HEK293T (cell line): Measurements from ENCODE around the gene ZMIZ1.

Experiments
- CTCF ChIA-PET: fragments of 350-600 bp; formaldehyde crosslinking; extraction: SDS; loops from one replicate; lab custom pipeline; 2021; ENCODE audit warnings: antibody characterized with exemption, inconsistent platforms; lab: Yijun Ruan, JAX
- POLR2A ChIA-PET: fragments of 350-600 bp; formaldehyde crosslinking; extraction: SDS; loops from one replicate; lab custom pipeline; 2020; ENCODE audit warnings: antibody characterized with exemption, inconsistent platforms; lab: Yijun Ruan, JAX
- DNase-seq: peaks from one replicate; pipeline ENCODE4 v3.0.0; 2012; ENCODE audit warnings: mixed read lengths; ENCODE audit errors: extremely low spot score
- ARNT ChIP-seq: fragments of 450-650 bp; IDR thresholded peaks from 2 replicates; pipeline ENCODE4 v1.6.1; 2017; ENCODE audit warnings: mild to moderate bottlenecking
- BHLHE40 ChIP-seq: fragments of 450-650 bp; IDR thresholded peaks from 2 replicates; pipeline ENCODE4 v1.6.1; 2016; ENCODE audit warnings: mild to moderate bottlenecking, moderate library complexity, borderline replicate concordance
- CTBP1 ChIP-seq: fragments of 450-650 bp; IDR thresholded peaks from 2 replicates; pipeline ENCODE4 v1.6.1; 2016; ENCODE audit warnings: borderline replicate concordance
- ELF4 ChIP-seq: fragments of 450-650 bp; IDR thresholded peaks from 2 replicates; pipeline ENCODE4 v1.6.1; 2017; ENCODE audit warnings: antibody characterized with exemption
- FOXA1 ChIP-seq: fragments of 450-650 bp; IDR thresholded peaks from 2 replicates; pipeline ENCODE4 v1.6.1; 2016; ENCODE audit warnings: mild to moderate bottlenecking
- FOXK2 ChIP-seq: fragments of 450-650 bp; IDR thresholded peaks from 2 replicates; pipeline ENCODE4 v1.6.1; 2016; ENCODE audit warnings: mild to moderate bottlenecking
- FOXM1 ChIP-seq: fragments of 450-650 bp; IDR thresholded peaks from 2 replicates; pipeline ENCODE4 v1.6.1; 2017; ENCODE audit warnings: mild to moderate bottlenecking, borderline replicate concordance
- HDGF ChIP-seq: fragments of 450-650 bp; IDR thresholded peaks from 2 replicates; pipeline ENCODE4 v1.6.1; 2017; ENCODE audit warnings: antibody characterized with exemption, borderline replicate concordance
- L3MBTL2 ChIP-seq: fragments of 450-650 bp; conservative IDR thresholded peaks from 2 replicates; pipeline ENCODE4 v1.6.1; 2016; ENCODE audit warnings: mild to moderate bottlenecking
- LEF1 ChIP-seq: fragments of 450-650 bp; IDR thresholded peaks from 2 replicates; pipeline ENCODE4 v1.6.1; 2017; ENCODE audit warnings: mild to moderate bottlenecking, borderline replicate concordance
- NFRKB ChIP-seq: fragments of 450-650 bp; IDR thresholded peaks from 2 replicates; pipeline ENCODE4 v1.6.1; 2016; ENCODE audit warnings: mild to moderate bottlenecking, moderate library complexity
- SP1 ChIP-seq: fragments of 450-650 bp; IDR thresholded peaks from 2 replicates; pipeline ENCODE4 v1.6.1; 2017
- SUZ12 ChIP-seq: fragments of 450-650 bp; IDR thresholded peaks from 2 replicates; pipeline ENCODE4 v1.6.1; 2016; ENCODE audit warnings: mild to moderate bottlenecking
- TARDBP ChIP-seq: fragments of 450-650 bp; IDR thresholded peaks from 2 replicates; pipeline ENCODE4 v1.6.1; 2016
- ZNF384 ChIP-seq: fragments of 450-650 bp; IDR thresholded peaks from 2 replicates; pipeline ENCODE4 v1.6.1; 2016
- TF ChIP-seq, protein P1 (sequence below): fragments of 450-650 bp; IDR thresholded peaks from 2 replicates; pipeline ENCODE4 v1.6.1; 2016

Gene ZMIZ1

DNA sequence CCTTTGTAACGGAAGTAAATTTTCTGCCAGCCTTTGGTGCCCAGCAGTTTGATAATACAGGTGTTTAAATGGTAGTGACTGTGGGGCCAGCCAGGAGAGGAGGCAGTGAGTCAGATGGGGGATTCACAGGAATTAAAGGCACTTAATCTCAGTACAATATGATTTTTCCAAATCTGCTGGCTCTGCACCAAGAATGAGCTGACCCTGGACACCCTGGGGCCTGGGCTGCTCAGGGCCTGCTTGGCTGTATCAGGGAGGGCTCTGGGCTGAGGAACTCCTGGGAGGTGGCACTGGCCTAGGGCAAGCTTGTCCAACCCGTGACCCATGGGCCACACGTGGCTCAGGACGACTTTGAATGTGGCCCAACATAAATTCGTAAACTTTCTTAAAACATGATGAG lies 104.1 kb downstream of the ZMIZ1 start:
- POLR2A ChIA-PET = no interaction called here
- CTCF ChIA-PET = no interaction called here
- no peak for DNase-seq
- TF ChIP-seq BHLHE40 = no peak
- TF ChIP-seq NFRKB = no peak
- no peak for TF ChIP-seq FOXA1
- no peak for TF ChIP-seq TARDBP
- TF ChIP-seq, protein P1, sequence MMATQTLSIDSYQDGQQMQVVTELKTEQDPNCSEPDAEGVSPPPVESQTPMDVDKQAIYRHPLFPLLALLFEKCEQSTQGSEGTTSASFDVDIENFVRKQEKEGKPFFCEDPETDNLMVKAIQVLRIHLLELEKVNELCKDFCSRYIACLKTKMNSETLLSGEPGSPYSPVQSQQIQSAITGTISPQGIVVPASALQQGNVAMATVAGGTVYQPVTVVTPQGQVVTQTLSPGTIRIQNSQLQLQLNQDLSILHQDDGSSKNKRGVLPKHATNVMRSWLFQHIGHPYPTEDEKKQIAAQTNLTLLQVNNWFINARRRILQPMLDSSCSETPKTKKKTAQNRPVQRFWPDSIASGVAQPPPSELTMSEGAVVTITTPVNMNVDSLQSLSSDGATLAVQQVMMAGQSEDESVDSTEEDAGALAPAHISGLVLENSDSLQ = no peak
- TF ChIP-seq SUZ12 = no peak

DNA sequence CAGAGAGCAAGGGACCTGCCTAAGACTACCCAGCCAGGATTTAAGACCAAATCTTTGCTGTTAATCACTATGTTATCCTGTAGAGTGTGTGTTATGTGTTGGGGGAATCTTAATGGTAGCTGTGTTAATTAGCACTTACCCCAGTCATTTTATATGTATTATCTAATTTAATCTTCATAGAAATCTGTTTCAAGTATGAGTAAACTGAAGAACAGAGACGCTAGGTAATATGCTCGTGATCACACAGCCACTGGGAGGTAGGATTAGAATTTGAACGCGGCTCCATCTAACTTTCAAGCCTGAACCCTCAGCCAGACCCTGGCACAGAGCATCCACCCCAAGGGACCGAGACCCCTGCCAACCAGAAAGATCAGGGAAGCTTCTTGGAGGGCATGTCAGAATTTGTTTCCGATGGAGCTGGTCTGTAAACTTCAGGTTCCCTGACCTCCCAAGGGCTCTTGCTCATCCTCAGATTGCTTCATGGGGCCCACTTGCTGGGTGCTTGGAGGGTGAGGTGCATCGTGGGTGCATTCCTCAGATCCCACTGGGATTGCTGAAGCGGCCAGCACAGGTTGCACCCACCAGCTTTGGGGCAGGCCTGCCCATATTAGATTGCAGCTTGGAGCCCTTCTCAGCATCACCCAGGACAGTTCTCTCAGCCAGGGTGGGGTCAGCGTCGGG lies 105.0 kb downstream of the ZMIZ1 start:
- ChIA-PET POLR2A (no interaction called here), CTCF (no interaction called here)
- TF ChIP-seq L3MBTL2 (no peak), ARNT (no peak)
- DNase-seq = no peak

DNA sequence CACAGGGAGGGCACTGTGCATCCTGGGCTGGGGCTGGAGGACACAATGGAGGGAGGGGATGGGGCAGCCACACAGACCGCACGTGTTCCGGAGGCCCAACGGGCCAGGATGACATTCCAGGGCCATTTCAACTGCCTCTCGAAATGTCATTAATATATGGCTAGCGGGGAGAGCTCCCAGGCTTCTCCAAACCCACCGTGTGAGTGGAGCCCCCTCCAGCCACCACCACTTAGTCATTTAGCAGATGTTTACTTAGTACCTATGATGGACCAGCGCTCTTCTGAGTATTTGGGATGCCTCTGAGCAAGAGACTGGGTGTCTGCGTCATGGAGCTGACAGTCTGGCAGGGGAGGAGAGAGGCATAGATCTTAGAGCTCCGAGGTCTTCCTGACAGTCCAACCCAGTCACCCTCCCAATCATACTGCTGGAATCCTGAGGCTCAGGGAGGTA lies 107.3 kb downstream of the ZMIZ1 start:
- ChIA-PET POLR2A (no interaction called here), CTCF (interaction anchor here (0.7 kb wide), 1 partner anchor 19 kb away, joined by 3 read pairs; no protein-coding TSS in a partner anchor)
- DNase-seq = no peak
- no peak for TF ChIP-seq LEF1

DNA sequence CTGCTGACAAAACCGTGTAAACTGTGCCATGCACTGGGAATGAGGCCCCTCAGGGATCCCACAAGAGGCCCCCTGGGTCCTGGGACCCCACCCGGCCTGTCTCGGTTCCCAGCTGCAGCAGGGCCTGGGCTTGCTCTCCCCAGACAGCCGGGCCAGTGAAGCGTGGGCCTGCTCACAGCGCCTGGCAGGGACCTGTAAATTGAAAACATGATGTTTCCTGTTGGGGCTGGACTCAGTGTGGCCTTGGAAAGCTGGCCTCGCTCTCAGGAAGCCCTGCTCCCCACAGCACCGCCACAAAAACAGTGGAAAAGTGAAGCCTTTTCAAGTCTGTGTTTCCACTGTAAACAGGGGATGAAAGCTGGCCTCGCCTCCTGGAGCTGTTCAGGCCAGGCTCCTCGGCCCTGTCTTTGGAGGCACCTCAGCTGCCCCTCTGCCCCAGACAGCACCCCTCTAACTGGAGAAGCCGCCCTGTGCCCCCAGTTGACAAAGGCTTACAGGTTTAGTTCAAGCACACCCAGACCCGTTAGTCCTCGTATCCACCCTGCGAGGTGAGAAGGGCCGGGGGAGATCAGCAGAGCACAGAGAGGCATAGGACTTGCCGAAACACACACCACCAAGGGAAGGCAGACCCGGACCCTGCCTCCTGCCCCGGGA lies 108.3 kb downstream of the ZMIZ1 start:
- no peak for DNase-seq
- TF ChIP-seq NFRKB (no peak), ELF4 (no peak), SUZ12 (no peak), BHLHE40 (no peak), TARDBP (no peak), FOXK2 (no peak), ZNF384 (no peak), ARNT (no peak), CTBP1 (no peak)
- CTCF ChIA-PET = no interaction called here
- POLR2A ChIA-PET = no interaction called here

DNA sequence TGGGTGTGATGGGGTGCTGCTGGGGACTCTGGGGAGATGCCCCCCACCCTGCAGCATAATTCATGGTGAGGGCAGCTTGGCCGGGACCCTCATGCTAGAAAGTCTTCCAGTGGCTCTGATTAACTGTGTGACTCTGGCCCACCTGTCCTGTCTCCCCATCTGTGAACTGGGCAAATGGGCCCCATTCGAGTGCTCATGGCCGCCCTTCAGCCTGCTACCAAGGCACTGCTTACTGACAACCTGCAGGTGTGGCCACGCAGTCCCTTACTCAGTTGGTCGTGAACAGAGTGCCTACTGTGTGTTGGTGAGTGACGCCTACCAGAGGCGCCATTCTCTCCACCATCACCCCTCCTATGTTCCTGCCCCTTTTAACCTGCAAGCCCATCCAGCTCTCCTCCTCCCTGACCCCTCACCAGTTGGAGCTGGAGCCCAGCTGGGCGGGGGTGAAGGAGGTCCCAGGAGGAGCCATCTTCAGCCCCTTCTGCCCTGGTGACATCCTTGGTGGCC lies 109.4 kb downstream of the ZMIZ1 start:
- CTCF ChIA-PET = no interaction called here
- no peak for DNase-seq
- no peak for TF ChIP-seq NFRKB
- TF ChIP-seq FOXK2 = no peak
- TF ChIP-seq ARNT = no peak
- no peak for TF ChIP-seq CTBP1
- POLR2A ChIA-PET = no interaction called here

DNA sequence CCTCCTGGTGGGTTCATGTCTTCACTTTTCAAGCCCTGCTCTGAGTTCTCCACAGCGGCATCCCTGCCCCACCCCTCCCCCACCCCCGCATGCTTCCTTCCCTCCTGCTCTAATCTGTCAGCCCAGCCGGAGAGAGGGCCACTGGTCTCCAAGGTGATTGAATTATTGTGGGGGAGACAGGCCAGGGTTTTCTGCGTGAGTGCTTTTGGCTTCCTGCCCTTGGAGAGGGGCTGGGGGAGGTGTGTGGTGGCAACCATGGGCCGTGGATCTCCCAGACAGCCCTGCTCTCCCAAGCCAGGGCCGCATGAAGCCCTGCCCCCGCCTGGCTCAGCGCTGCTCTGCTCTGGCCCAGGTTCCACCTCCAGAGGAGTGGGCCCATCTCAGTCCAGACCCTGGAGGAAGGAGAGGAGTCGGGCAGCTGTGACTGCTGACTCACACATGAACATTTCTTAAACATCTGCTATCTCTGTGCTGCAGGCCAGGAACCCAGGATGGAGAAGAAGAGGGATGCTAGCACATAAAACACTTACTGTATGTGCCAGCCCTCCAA lies 109.9 kb downstream of the ZMIZ1 start:
- no peak for TF ChIP-seq LEF1
- ChIA-PET POLR2A (no interaction called here), CTCF (no interaction called here)
- no peak for DNase-seq

DNA sequence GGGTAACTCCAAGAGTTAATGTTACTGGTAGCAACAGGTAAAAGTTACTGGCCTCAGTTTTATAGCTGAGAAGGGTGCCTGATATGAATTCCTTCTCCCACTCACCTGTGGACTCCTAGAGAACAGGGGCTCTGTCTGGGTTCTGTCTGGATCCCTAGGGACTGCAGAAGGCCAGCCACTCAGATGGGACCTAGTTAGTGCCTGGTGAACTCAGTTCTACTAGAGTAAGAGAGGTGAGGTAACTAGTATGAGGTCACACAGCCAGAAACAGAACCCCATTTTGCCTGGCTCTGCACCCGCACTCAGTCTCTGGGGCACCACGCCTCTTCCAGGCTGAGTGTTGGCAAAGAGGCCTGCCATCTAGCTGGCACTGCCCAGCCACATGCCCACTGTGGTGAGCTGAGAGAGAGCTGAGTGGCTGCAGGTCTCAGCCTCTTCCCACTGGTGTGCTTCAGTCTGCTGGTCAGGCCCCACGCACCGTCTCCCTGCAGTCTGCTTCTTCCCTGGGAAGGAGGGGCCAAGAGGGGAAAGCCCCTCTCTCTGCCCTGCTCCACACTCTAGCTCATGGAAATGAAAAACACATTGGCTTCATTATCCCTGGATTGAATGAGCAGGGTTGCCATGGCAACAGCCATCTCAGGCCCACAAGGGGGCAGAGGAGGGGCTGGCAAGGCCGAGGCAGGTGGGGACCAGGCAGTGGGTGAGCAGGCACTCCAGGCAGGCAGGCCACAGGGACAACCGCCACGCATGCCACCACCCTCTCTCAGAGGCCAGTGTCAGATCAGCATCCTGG lies 110.6 kb downstream of the ZMIZ1 start:
- POLR2A ChIA-PET = no interaction called here
- no peak for DNase-seq
- TF ChIP-seq ZNF384 (no peak), CTBP1 (no peak), FOXK2 (no peak), TARDBP (no peak), ARNT (no peak), LEF1 (no peak), SUZ12 (no peak)
- TF ChIP-seq, protein P1 = no peak
- CTCF ChIA-PET = no interaction called here

DNA sequence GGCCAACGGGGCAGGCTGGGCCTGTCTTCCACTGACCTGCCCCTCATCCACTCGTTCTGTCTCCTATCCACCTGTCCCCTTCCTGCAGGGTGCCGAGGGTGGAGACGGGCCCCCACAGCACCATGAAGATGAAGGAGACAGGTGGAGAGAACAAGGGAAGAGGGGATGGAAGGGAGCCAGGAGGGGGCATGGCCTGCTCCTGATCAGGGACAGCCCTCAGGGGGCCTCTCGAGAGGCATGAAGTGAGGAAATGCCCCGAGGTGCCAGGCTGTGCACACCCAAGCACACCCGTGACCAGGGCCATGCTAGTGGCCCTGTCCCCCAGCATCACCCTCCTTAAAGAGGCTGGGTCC lies 111.2 kb downstream of the ZMIZ1 start:
- TF ChIP-seq CTBP1 (no peak), LEF1 (no peak), NFRKB (no peak), FOXK2 (no peak), SUZ12 (no peak), ARNT (no peak), FOXM1 (no peak), TARDBP (no peak), FOXA1 (no peak), ELF4 (no peak), L3MBTL2 (no peak), BHLHE40 (no peak), SP1 (no peak), ZNF384 (no peak), HDGF (no peak)
- TF ChIP-seq, protein P1 = no peak
- POLR2A ChIA-PET = no interaction called here
- CTCF ChIA-PET = no interaction called here
- no peak for DNase-seq
